OCI-LY7 (cell line): ENCODE results near the gene PPP1CA. TPM values are rescaled to one million over a fixed set of nuclear protein-coding genes. Genes with fewer than 3 reads are reported as not detected.
A peak's percentile ranks its signal among the peaks of the same experiment; 100 is the strongest.

Source experiments
- BruUV-seq: library from RNA; stranded (reverse); fragments of 400-500 nt; replicated peaks from 2 replicates; lab custom pipeline; 2021; lab: Mats Ljungman, UMichigan
- CTCF ChIA-PET: fragments of 300-600 bp; sonication (Branson Sonifier 250); formaldehyde crosslinking; loops from one replicate; lab custom pipeline; 2022; ENCODE audit warnings: antibody characterized with exemption; ENCODE audit not compliant: unreplicated experiment; lab: Charles Lee
- POLR2A ChIA-PET: fragments of 300-600 bp; sonication (Branson Sonifier 250); formaldehyde crosslinking; loops from one replicate; lab custom pipeline; 2022; ENCODE audit warnings: antibody characterized with exemption; lab: Charles Lee
- DNase-seq: peaks from one replicate; pipeline ENCODE4 v3.0.0-alpha.2; 2015; ENCODE audit warnings: low spot score
- H2AFZ ChIP-seq: fragments of 200-600 bp; sonication (generic), shearing (Covaris generic); 2 replicates; pipeline ENCODE4 v1.6.1; 2014; ENCODE audit warnings: mild to moderate bottlenecking, antibody characterized with exemption, low read length, moderate library complexity
- H3K27ac ChIP-seq: fragments of 200-600 bp; sonication (generic); 2 replicates; pipeline ENCODE4 v1.5.1; 2014; ENCODE audit warnings: mixed run types, low read depth, mild to moderate bottlenecking, moderate library complexity, low read length, inconsistent platforms; ENCODE audit not compliant: poor library complexity, severe bottlenecking
- H3K36me3 ChIP-seq: fragments of 200-600 bp; sonication (generic); 2 replicates; pipeline ENCODE4 v1.6.1; 2014; ENCODE audit warnings: mild to moderate bottlenecking, antibody characterized with exemption, low read length, moderate library complexity, mixed read lengths; ENCODE audit not compliant: insufficient read depth
- H3K4me1 ChIP-seq: fragments of 200-600 bp; sonication (generic); 2 replicates; pipeline ENCODE4 v1.5.1; 2014; ENCODE audit warnings: mild to moderate bottlenecking, low read length; ENCODE audit not compliant: insufficient read depth, poor library complexity, severe bottlenecking
- H3K4me2 ChIP-seq: fragments of 200-600 bp; sonication (generic); 2 replicates; pipeline ENCODE4 v1.6.1; 2014; ENCODE audit warnings: mild to moderate bottlenecking, low read length
- H3K4me3 ChIP-seq: fragments of 200-600 bp; sonication (generic); 2 replicates; pipeline ENCODE4 v1.5.1; 2014; ENCODE audit warnings: mild to moderate bottlenecking, low read depth, low read length; ENCODE audit not compliant: poor library complexity, severe bottlenecking
- H3K79me2 ChIP-seq: fragments of 200-600 bp; sonication (generic); 2 replicates; pipeline ENCODE4 v1.6.1; 2016; ENCODE audit warnings: low read depth, mild to moderate bottlenecking, low read length, moderate library complexity, mixed read lengths; ENCODE audit not compliant: insufficient read depth
- H3K9me2 ChIP-seq: fragments of 200-600 bp; sonication (generic); 2 replicates; pipeline ENCODE4 v1.6.1; 2016; ENCODE audit warnings: mild to moderate bottlenecking, low read length, mixed read lengths; ENCODE audit not compliant: insufficient read depth
- H3K9me3 ChIP-seq: fragments of 200-600 bp; sonication (generic); 2 replicates; pipeline ENCODE4 v1.6.1; 2014; ENCODE audit warnings: mild to moderate bottlenecking, mixed run types, low read length, mixed read lengths
- H4K20me1 ChIP-seq: fragments of 200-600 bp; sonication (generic); 2 replicates; pipeline ENCODE4 v1.6.1; 2014; ENCODE audit warnings: mild to moderate bottlenecking, antibody characterized with exemption, low read length, moderate library complexity, mixed read lengths; ENCODE audit not compliant: insufficient read depth
- EZH2phosphoT487 ChIP-seq: fragments of 200-600 bp; sonication (generic); IDR thresholded peaks from 2 replicates; pipeline ENCODE4 v1.6.1; 2018; ENCODE audit warnings: low read depth, borderline replicate concordance, mild to moderate bottlenecking, mixed run types, antibody characterized with exemption, low read length, moderate library complexity, mixed read lengths
- intact Hi-C: fragments of 100-400 bp; cut with micrococcal nuclease; formaldehyde crosslinking; loops from one replicate; pipeline ENCODE4 v1.10.0; 2022; ENCODE audit not compliant: unreplicated experiment
- total RNA-seq, 2 experiments: library from RNA; depleted of rRNA in 1 of 2; stranded (reverse); fragments of >200 nt in 1 of 2; shearing (Covaris generic) in 1 of 2; gene quantifications; 2 replicates each; pipeline ENCODE4 v1.2.3, GENCODE V29; 2014 to 2022
- TF ChIP-seq, protein P1 (sequence below): fragments of 200-600 bp; sonication (generic); conservative IDR thresholded peaks from 2 replicates; pipeline ENCODE4 v1.5.1; 2014; ENCODE audit warnings: mild to moderate bottlenecking, antibody characterized with exemption, low read length, moderate library complexity, mixed read lengths

Gene PPP1CA
- total RNA-seq, 2 experiments from 2014 or later: 210 to 311 TPM

DNA sequence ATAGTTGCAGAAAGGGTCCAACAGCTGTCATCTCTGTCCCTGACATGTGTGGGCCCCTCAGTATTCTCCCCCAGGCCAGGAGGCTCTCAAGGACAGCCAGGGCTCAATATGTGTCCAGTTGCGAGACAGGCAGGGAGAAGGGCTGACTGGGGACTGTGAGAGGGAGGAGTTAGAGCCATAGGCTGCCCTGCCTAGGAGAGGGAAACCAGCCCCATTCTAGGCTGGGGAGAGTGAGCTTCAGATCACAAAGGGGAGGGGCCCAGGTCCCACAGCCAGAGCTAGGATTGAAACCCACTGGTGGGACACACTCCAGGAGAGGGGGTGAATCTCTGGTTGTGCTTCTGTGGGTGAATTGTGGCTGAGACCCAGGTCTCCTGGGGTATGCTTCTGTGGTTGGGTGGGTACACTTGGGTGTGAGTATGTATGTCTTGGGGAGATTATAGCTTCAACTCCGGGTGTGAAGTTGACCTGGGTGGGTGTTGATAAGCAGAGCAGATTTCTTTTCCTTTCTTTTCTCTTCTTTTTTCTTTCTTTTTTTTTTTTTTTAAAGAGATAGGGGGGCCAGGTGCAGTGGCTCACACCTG lies 11.7 kb upstream of the PPP1CA start:
- no peaks in the 10 kb centered on the region for H3K79me2 ChIP-seq
- intact Hi-C loops: no loop called here
- H3K36me3 ChIP-seq: peaks cover 19% of the 10 kb centered on the region
- no peak overlapping the region for H3K27ac ChIP-seq
- no peaks in the 10 kb centered on the region for H3K9me3 ChIP-seq
- ChIA-PET CTCF (interaction anchor here (1.6 kb wide), 1 partner anchor 26 kb away, joined by 6 read pairs; no protein-coding TSS in a partner anchor), POLR2A (interaction anchor here (0.6 to 1.0 kb wide), 3 partner anchors 12 to 48 kb away, joined by 3 to 4 read pairs (median 4); partner anchors contain the start of gene PPP1CA)
- H3K9me2 ChIP-seq: no peaks in the 10 kb centered on the region
- no peak for DNase-seq
- H3K4me3 ChIP-seq: no peak overlapping the region
- no peak overlapping the region for H3K4me2 ChIP-seq
- TSS peak; percentile 46 for BruUV-seq
- TF ChIP-seq, protein P1, sequence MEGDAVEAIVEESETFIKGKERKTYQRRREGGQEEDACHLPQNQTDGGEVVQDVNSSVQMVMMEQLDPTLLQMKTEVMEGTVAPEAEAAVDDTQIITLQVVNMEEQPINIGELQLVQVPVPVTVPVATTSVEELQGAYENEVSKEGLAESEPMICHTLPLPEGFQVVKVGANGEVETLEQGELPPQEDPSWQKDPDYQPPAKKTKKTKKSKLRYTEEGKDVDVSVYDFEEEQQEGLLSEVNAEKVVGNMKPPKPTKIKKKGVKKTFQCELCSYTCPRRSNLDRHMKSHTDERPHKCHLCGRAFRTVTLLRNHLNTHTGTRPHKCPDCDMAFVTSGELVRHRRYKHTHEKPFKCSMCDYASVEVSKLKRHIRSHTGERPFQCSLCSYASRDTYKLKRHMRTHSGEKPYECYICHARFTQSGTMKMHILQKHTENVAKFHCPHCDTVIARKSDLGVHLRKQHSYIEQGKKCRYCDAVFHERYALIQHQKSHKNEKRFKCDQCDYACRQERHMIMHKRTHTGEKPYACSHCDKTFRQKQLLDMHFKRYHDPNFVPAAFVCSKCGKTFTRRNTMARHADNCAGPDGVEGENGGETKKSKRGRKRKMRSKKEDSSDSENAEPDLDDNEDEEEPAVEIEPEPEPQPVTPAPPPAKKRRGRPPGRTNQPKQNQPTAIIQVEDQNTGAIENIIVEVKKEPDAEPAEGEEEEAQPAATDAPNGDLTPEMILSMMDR: no peak
- TF ChIP-seq EZH2phosphoT487: no peak
- H4K20me1 ChIP-seq: no peaks in the 10 kb centered on the region
- no peak overlapping the region for H2AFZ ChIP-seq
- peaks cover 70% of the 10 kb centered on the region for H3K4me1 ChIP-seq

DNA sequence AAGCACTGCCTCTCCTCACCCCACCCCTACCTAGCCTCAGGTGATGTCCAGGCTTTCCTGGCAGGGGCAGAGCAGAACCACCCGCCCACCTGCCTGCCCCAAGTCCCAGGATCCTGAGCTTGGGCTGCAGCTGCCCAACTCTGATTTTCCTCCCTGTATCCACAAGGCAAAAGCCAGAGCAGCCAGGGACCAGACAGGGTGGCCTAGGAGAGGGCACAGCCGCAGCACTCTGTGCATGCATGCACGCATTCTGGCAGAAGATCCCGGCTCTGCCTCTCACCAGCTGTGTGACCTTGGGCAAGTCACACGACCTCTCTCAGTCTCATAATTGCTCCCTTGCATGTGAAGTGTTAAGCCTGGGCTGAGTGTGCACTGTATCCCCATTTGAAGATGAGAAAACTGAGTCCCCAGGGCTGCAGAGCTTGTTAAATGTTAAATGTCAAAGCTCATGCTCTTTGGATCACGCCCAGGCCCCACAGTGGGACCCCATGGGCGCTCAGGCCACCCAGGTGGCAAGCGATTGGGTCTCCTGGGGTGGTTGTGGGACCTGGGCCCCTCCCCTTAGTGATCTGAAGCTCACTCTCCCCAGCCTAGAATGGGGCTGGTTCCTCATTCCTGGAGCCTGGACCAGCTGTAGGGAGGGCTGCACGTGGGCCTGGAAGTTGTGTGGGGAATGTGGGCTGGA lies 11.0 kb upstream of the PPP1CA start:
- DNase-seq: no peak
- H3K4me1 ChIP-seq: peaks cover 75% of the 10 kb centered on the region
- H3K4me2 ChIP-seq: no peak overlapping the region
- intact Hi-C loops: no loop called here
- no peaks in the 10 kb centered on the region for H4K20me1 ChIP-seq
- no peak overlapping the region for H3K4me3 ChIP-seq
- CTCF ChIA-PET: interaction anchor here (1.6 kb wide), 2 partner anchors 8 to 26 kb away, joined by 4 to 6 read pairs; no protein-coding TSS in a partner anchor
- no peak overlapping the region for H3K27ac ChIP-seq
- POLR2A ChIA-PET: no interaction called here
- H3K36me3 ChIP-seq: peaks cover 26% of the 10 kb centered on the region
- no peaks in the 10 kb centered on the region for H3K9me2 ChIP-seq
- peaks cover 5% of the 10 kb centered on the region; the same call in 1 of the 2 replicates for H3K79me2 ChIP-seq
- no peak overlapping the region for H2AFZ ChIP-seq
- no peak for TF ChIP-seq EZH2phosphoT487
- TF ChIP-seq, protein P1: no peak
- BruUV-seq: no TSS peak
- no peaks in the 10 kb centered on the region for H3K9me3 ChIP-seq
